Smooth muscle cell of trachea (primary cell): ENCODE data around the gene TMEM132C. TPM values are rescaled to one million over a fixed set of nuclear protein-coding genes. Genes with fewer than 3 reads are reported as not detected.

Source experiments
- total RNA-seq: library from RNA; depleted of rRNA; stranded (reverse); fragments of >200 nt; gene quantifications from 2 replicates; pipeline ENCODE4 v1.2.1, GENCODE V29; 2014

The TMEM132C gene
- not detected in 2 replicates for total RNA-seq

DNA sequence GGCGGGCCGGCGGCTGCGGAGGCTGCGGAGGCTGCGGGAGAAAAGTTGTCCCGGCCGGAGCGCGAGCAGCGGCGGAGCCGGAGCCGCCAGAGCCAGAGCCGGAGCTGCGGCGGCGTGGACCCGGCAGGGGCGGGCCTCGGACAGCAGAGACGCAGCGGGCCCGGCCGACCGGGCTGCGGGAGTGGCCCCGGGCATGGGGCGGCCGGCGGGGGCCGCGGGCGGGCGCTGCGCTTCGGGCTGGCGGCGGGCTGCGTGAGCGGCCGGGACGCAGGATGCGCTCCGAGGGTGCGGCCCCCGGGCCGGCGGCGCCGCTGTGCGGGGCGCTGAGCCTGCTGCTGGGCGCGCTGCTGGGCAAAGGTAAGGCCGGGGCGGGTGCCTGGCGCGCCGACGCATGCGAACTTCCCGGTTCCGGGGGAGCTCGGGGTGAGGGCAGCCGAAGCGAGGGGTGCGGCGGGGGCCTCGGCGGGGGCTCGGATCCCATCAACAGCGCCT lies at the start of gene TMEM132C:
Gene TMEM132C (plus strand): TSS at position 40 of the 492 bp plus-strand sequence. CDS start 233 bp downstream, at position 273.

